GM19035 (cell line): ENCODE data around the gene CFAP53.

Experiments
- ATAC-seq: cut with Tn5 transposase; IDR thresholded peaks from one replicate; pipeline ENCODE4 v1.9.1; 2021; ENCODE audit not compliant: unreplicated experiment

CFAP53 gene

DNA sequence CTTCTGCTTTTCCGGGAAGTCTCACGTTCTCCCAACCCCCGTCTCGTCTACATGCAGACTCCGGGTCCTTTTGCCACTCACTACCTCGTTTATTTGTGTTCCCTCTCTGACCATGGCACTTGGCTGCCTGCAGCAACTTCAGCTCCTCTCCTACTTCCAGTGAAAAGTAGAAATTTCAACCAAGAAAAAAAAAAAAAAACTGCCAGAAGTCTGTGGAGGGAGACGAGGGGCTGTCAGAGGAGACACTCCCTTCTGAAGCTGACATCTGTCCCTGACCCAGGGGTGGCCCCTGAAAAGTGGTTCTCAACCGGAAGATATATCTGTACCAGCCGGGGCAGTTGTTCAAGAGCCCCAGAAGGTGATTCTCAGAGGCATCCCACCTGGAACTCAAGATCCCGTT, 70.6 kb downstream of the CFAP53 start:
- ATAC-seq = no peak

DNA sequence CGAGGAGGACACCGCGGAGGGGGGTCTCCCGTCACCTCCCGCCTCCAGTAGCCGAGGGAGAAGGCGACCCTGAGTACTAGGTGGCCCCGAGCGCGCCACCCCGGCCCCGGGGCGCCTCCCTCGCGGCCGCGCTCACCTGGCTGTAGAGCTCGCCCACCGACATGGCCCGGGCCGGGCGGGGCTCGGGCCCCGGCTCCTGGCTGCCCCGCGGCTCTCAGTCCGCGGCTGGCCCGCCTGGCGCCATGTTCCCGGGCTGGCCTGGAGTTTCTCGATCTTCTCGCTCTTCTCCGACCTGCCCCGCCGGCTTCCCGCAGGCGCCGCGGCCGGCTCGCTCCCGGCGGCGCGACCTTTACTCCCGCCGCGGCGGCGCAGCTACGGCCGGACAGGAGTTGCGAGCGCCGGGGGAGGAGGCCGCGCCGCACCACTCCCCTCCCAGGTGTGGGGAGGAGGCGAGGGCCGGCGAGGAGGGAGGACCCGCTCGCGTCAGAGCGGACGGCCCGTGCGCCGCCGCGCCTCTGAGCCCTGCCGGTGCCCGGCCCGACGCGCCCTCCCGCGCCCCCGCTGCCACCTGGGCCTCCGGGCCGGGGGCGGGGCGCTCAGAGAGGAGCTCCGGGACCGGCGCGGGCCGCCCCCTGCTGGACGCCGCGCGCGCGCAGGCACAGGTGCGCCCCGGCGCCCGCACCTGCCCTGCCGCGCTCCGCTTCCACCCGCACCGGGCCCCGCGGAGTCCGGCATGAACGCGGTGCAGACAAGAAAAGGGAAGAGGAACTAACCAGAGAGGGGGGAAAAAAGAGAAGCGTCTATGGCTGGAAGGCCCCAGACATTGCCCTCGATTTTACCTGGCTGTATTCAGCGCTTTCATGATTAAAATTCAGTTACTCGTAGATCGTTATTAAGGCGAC, 71.4 kb downstream of the CFAP53 start, which contains the start of gene MYO5B:
Gene MYO5B (minus strand): TSS at position 517 of the 902 bp plus-strand sequence. CDS start 354 bp downstream, at position 163.
- ATAC-seq = peak; percentile 85

DNA sequence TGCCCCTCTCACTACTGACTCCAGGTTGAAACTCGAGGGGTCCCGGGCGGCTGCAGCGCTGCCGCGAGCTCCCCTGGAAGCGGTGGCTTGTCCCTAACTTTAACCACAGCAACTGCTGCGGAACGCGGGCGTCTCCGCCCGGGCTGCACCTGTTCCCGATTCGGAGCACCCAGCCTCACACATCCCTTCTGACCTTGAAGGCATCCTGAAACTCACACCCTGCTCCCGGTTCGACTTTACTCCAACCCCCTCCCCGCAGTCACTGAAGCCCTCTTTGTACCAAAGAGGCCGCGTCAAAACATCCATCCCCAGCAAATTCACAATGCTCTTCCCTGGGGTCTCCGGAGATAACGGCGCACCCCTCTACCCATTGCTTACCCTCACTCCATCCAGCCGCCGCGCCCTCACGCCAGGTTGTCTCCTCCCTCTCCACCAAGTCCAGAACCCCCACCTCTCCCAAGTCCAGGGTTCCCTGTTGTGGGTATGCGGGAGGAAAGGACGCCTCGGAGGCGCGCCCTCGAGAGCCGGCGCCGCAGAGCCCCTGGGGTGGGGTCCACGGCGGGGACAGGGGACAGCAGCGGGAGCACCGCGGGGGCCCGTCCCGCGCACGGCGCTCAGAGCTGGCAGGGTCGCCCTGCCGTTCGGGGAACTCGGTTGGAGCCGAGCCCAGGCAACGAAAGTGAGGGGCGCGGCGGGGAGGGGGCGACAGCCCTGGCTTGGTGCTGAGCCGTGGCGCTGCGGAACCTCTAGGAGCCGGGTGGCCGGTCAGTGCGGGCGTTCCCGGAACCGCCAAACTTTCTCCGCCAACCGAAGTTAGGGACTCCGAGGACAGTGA, 72.3 kb downstream of the CFAP53 start:
- no peak for ATAC-seq

DNA sequence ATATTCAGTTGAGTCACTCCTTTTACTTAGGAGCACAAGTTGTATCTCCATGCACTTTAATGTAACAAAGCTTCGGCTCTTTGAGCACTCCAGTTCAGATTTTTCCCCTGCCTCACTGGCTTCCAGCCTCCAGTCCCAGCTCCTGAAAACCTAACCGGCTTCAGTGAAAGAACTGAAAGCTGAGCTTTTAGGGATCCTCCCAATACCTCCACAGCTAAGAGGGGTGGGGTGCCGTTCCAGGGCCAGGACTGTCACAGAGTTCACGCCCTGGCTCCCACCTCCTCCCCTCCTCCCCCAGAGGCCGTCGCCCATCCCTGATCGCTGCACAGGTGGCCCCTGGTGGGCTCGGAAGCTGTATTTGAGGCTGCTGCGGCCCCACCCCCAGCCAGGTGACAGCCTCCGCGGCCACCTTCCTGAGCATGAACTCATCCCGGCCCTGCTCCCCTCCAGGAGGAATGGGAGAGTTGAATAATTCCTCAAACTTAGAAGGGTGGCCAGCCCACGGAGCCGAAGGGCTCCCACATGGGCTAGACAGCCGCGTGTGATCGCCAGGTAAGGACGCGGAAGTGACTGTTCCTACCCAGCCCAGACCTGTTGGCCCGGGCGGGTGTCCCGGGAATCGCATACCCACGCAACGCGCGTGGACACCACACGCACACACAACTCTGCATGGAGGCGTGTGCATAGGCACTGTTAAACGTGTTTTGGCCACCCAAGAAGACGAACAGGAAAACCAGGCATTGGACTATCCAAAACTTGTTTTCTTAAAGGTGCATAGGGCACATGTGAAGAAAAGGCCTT, 73.1 kb downstream of the CFAP53 start:
- ATAC-seq = no peak

- ATAC-seq = no peak
Measured at GRCh38 chr18:50190926-50191325, 75.4 kb downstream of the CFAP53 start.

DNA sequence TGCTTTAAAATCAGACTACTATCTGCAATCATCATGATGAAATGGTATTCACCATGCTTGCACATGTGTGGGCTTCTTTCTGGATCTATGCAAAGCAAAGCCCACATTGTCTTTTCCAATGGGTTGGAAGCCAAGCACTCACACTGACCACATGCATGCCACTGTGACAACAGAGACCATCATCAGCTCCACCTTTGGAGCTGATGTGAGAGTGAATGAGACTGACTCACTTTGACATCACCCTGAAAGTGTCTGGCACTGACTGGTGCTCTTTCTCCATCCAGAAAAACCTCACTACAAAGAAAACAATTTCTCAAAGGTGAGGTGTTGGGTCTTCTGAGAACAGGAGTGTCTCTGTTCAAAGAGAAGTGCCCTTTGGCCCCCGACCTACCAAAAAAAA, 76.1 kb downstream of the CFAP53 start:
- no peak for ATAC-seq

DNA sequence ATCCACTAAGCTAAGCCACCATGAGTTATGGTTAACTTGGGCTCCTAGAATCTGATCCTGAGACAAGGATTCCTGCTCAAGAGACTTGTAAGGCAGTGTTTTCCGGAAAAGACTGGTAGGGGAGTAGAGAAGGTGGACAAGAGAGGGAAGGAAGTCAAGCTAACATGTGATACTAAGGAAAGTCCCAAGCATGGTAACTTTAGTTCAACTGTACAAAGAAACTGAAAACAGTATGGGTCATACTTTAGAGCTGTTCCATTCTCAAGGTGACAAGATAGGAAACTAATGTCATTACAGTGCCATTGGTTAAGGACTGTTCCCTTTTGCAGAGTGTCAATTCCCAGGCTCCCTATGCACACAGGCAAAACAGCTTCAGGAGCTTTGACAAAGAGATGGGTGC, 77.1 kb downstream of the CFAP53 start:
- no peak for ATAC-seq

GRCh38 chr18:50188652-50189051, 77.6 kb downstream of the CFAP53 start:
- ATAC-seq = no peak

- ATAC-seq = no peak
Measured at GRCh38 chr18:50187659-50188058, 78.6 kb downstream of the CFAP53 start.

DNA sequence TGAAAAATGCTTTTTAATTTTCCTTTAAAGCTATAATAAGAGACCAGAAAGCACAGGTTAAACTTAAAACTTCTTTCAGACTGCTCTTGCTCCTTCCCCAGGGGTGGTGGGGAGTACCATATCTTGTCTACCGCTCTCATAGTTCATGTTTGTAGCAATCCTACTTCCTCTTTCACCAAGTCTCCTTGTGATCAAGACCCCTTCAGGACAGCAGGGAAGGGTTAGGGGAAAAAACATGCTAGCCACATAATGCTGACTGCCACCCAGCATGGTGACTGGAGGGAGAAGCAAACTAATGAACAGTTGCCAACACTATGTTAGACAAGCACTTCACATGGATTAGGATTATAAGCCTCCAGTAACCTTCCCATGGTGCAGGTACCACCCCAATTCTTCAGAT, 79.9 kb downstream of the CFAP53 start:
- no peak for ATAC-seq

- ATAC-seq = no peak
Measured at GRCh38 chr18:50183556-50183955, 82.7 kb downstream of the CFAP53 start.

DNA sequence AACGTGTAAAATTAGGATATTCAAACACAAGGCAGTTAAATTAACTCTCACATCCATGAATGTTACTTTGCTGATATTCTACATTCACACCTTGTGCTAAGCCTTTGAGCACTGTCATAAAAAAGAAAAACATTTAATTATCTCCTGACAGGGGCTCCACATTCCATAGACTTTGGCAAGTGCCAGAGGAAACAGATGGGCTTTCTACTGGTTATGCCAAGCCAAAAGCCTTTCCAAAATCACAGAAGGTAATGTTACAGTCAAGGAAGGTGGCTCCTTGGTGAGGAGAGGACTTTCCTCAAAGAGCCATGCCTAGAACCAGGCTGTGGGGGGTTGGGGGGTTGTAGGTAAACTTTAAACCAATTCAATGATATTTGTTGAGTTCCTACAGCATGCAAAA, 83.8 kb downstream of the CFAP53 start:
- ATAC-seq = no peak

GRCh38 chr18:50181590-50181989, 84.7 kb downstream of the CFAP53 start:
- no peak for ATAC-seq

GRCh38 chr18:50179465-50179864, 86.8 kb downstream of the CFAP53 start:
- no peak for ATAC-seq

GRCh38 chr18:50177294-50177992, 88.9 kb downstream of the CFAP53 start:
- ATAC-seq = no peak
